Activated T-helper 1 cell treated with anti-CD3 and anti-CD28 coated beads, Interleukin-2, amount 50 U/mL, for 16 hours (primary cell): ENCODE results near the gene CCDC138.
A peak's percentile ranks its signal among the peaks of the same experiment; 100 is the strongest.
"Not testable (repeated sequence)": the region's sequence is repeated elsewhere in the genome, so short reads cannot be mapped to it uniquely, and the experiment has no call there.

ENCODE experiments used
- DNase-seq, 2 donors: peaks; one replicate each; pipeline ENCODE4 v3.0.0-alpha.2; 2020; ENCODE audit warnings: low read depth in 1 of 2, low spot score in 1 of 2

Gene CCDC138

GRCh38 chr2:108786354-108787215 is at the start of gene CCDC138:
TSS of gene CCDC138 (plus strand) at chr2:108786771. CDS start at chr2:108786823, 52 bp downstream.
- DNase-seq, result peak; percentile 81 to 83

GRCh38 chr2:108757973-108758372 is 28.6 kb upstream of the CCDC138 start:
- not testable (repeated sequence) for DNase-seq

- DNase-seq, result not testable (repeated sequence)
These were observed 24.0 kb upstream of the CCDC138 start for GRCh38 chr2:108762618-108763017.

- not testable (repeated sequence) for DNase-seq
These were observed 19.9 kb upstream of the CCDC138 start for GRCh38 chr2:108766671-108767070.

GRCh38 chr2:108767859-108768258 is 18.7 kb upstream of the CCDC138 start:
- not testable (repeated sequence) for DNase-seq

- DNase-seq, result no peak
These were observed 10.1 kb upstream of the CCDC138 start for GRCh38 chr2:108776475-108776874.

GRCh38 chr2:108778857-108779256 is 7.7 kb upstream of the CCDC138 start:
- no peak for DNase-seq

- no peak for DNase-seq
These were observed 590 bp upstream of the CCDC138 start for GRCh38 chr2:108786008-108786353.

GRCh38 chr2:108787216-108787541 is 608 bp downstream of the CCDC138 start:
- DNase-seq, result no peak

- no peak for DNase-seq
These were observed 16.6 kb downstream of the CCDC138 start for GRCh38 chr2:108803045-108803736.

- DNase-seq, result no peak
These were observed 18.5 kb downstream of the CCDC138 start for GRCh38 chr2:108805032-108805431.

- no peak for DNase-seq
These were observed 19.2 kb downstream of the CCDC138 start for GRCh38 chr2:108805782-108806181.

GRCh38 chr2:108806371-108807113 is 20.0 kb downstream of the CCDC138 start:
- DNase-seq, result no peak

- no peak for DNase-seq
These were observed 23.4 kb downstream of the CCDC138 start for GRCh38 chr2:108809936-108810335.

GRCh38 chr2:108810993-108811957 is 24.7 kb downstream of the CCDC138 start:
- DNase-seq, result no peak

- no peak for DNase-seq
These were observed 27.2 kb downstream of the CCDC138 start for GRCh38 chr2:108813732-108814131.

- no peak for DNase-seq
These were observed 33.9 kb downstream of the CCDC138 start for GRCh38 chr2:108820482-108820881.

- DNase-seq, result no peak
These were observed 36.7 kb downstream of the CCDC138 start for GRCh38 chr2:108823286-108823685.

GRCh38 chr2:108824316-108825070 is 37.9 kb downstream of the CCDC138 start:
- DNase-seq, result no peak

GRCh38 chr2:108825254-108825653 is 38.7 kb downstream of the CCDC138 start:
- DNase-seq, result no peak
